ENCODE measurements around the gene PHF23. TPM values are rescaled to one million over a fixed set of nuclear protein-coding genes. Genes with fewer than 3 reads are reported as not detected.

Gene PHF23
- total RNA-seq, 1 experiment from 2014 or later, result 48.5 TPM

GRCh38 chr17:7215136-7215638 is 24.1 kb downstream of the PHF23 start:
- Histone ChIP-seq H3K4me2 (ENCODE audit: low read length) (peak overlapping the region; percentile 68), H2AFZ (ENCODE audit: low read depth, low read length, poor library complexity, severe bottlenecking) (no peak overlapping the region), H3K79me2 (ENCODE audit: insufficient read depth, low read length) (peaks cover 4% of the 10 kb centered on the region; the same call in 1 of the 2 replicates), H3K27ac (ENCODE audit: low read depth, low read length) (peak overlapping the region; percentile 43), H4K20me1 (ENCODE audit: insufficient read depth) (no peaks in the 10 kb centered on the region), H3K9me2 (ENCODE audit: insufficient read depth) (no peaks in the 10 kb centered on the region), H3K4me1 (ENCODE audit: control insufficient read depth in 1 of 2, insufficient read depth in 2 of 2, low read length in 2 of 2) (peaks cover 11 to 57% of the 10 kb centered on the region in 2 experiments; a peak in 3 of 4 replicates), H3K9ac (ENCODE audit: low read length) (no peak overlapping the region; the same call in 1 of the 2 replicates), H3K4me3 (replicated peaks in 1 of 2; ENCODE audit: low read depth in 1 of 2, low read length in 2 of 2) (peak overlapping the region in 1 of 2 experiments; percentile 50; a peak in 2 of 4 replicates), H3K27me3 (ENCODE audit: insufficient read depth, low read length) (no peaks in the 10 kb centered on the region), H3K9me3 (ENCODE audit: control insufficient read depth in 1 of 2, insufficient read depth in 1 of 2, low read depth in 1 of 2, low read length in 2 of 2) (no peaks in the 10 kb centered on the region), H3K36me3 (ENCODE audit: control insufficient read depth in 1 of 2, insufficient read depth in 2 of 2, low read length in 2 of 2) (no peaks in the 10 kb centered on the region)
- no TSS peak for BruUV-seq (replicated peaks)
- RAD21 ChIA-PET (ENCODE audit: low non-redundant PET in 1 of 2, low total read pairs in 2 of 2, uncharacterized antibody in 2 of 2, unreplicated experiment in 2 of 2), result no interaction called here
- CTCF ChIA-PET, result interaction anchor here (1.2 to 2.7 kb wide), 2 partner anchors 169 to 180 kb away, joined by 3 to 19 read pairs; partner anchors contain the start of gene SLC16A13
- no peak for TF ChIP-seq REST (IDR thresholded peaks at IDR 0.05; ENCODE audit: low read depth)
- TF ChIP-seq CBX3 (IDR thresholded peaks at IDR 0.05; ENCODE audit: low read depth), result no peak
- TF ChIP-seq SRF (IDR thresholded peaks at IDR 0.05; ENCODE audit: low read depth), result no peak
- TF ChIP-seq ATF3 (IDR thresholded peaks at IDR 0.05), result no peak
- TF ChIP-seq ZNF274 (IDR thresholded peaks at IDR 0.05; ENCODE audit: low read depth, low read length), result no peak
- no peak for TF ChIP-seq TCF7L2 (IDR thresholded peaks at IDR 0.05; ENCODE audit: borderline replicate concordance, extremely low read depth, insufficient read depth, insufficient read length)
- no peak for TF ChIP-seq EGR1 (IDR thresholded peaks at IDR 0.05; ENCODE audit: low read depth)
- TF ChIP-seq POLR2A (IDR thresholded peaks at IDR 0.05; ENCODE audit: borderline replicate concordance, extremely low read depth, insufficient read depth, insufficient read length), result no peak
- no peak for TF ChIP-seq EZH2 (IDR thresholded peaks at IDR 0.05)
- TF ChIP-seq EZH2phosphoT487 (IDR thresholded peaks at IDR 0.05; ENCODE audit: borderline replicate concordance), result no peak
- TF ChIP-seq CEBPB (IDR thresholded peaks at IDR 0.05; ENCODE audit: low read depth), result no peak
- TF ChIP-seq FOSL1 (IDR thresholded peaks at IDR 0.05; ENCODE audit: low read depth), result no peak
- no peak for TF ChIP-seq YY1 (IDR thresholded peaks at IDR 0.05; ENCODE audit: extremely low read depth, insufficient replicate concordance, low read depth, low read length)
- TF ChIP-seq CTCF (IDR thresholded peaks at IDR 0.05 in 2 of 3, conservative IDR thresholded peaks at IDR 0.05 in 1 of 3; ENCODE audit: borderline replicate concordance in 1 of 3, insufficient read depth in 1 of 3, low read depth in 2 of 3, low read length in 2 of 3), result no peak
- ATAC-seq, result no peak
- POLR2A ChIA-PET, result interaction anchor here (0.5 to 1.3 kb wide), 3 partner anchors 23 to 67 kb away, joined by 3 to 4 read pairs (median 3); partner anchors contain the start of gene GABARAP
- intact Hi-C loops (cut with micrococcal nuclease), result no loop called here
- DNase-seq (ENCODE audit: low read depth, low spot score), result no peak

Measured in HCT116 (cell line).